Activated T-helper 1 cell treated with Interleukin-2 at 50 U/mL for 16 hours (primary cell): ENCODE measurements around the gene KREMEN1.

Source experiments
- DNase-seq: peaks from one replicate; pipeline ENCODE4 v3.0.0-alpha.2; 2020; ENCODE audit warnings: low read depth

The KREMEN1 gene

DNA sequence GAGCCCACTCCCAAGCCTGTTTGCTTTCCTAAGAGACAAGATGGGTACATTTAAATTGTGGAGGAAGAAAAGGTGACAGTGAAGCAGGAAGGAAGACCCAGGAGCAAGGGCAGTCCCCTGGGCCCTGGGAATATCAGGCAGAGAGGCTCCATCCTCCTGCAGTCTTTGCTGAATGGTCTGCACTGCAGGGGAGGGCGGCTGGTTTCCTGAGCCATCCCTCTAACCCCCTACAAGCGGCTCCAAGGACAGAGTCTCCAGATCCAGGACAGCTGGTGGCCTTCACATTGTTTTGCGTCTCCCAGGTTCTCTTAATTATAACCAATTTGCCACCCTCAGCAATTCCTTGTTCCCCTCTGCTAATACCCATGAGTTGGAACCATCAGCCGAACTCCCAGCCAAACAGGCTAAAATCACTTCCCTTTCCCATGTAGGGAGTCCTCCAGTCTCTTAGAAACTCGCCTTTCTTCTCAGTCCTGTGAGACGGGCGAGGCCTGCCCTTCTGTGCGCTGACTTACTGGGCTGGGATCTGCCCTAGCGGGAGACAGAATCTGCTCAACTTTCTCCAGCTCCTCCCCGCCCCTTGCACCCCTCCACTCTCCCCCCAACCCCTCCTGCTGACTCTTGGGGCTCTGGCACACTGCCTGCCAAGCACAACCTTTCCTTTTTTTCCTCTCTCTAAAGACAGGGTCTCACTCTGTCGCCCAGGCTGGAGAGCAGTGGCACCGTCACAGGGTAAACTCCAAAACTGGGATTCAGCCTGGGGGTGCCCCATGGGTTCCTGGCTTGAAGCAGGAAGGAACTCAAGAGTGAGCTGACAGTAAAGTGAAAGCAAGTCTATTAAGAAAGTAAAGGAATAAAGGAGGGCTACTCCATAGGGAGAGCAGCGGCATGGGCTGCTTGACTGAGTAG, 79.5 kb downstream of the KREMEN1 start:
- no peak for DNase-seq

DNA sequence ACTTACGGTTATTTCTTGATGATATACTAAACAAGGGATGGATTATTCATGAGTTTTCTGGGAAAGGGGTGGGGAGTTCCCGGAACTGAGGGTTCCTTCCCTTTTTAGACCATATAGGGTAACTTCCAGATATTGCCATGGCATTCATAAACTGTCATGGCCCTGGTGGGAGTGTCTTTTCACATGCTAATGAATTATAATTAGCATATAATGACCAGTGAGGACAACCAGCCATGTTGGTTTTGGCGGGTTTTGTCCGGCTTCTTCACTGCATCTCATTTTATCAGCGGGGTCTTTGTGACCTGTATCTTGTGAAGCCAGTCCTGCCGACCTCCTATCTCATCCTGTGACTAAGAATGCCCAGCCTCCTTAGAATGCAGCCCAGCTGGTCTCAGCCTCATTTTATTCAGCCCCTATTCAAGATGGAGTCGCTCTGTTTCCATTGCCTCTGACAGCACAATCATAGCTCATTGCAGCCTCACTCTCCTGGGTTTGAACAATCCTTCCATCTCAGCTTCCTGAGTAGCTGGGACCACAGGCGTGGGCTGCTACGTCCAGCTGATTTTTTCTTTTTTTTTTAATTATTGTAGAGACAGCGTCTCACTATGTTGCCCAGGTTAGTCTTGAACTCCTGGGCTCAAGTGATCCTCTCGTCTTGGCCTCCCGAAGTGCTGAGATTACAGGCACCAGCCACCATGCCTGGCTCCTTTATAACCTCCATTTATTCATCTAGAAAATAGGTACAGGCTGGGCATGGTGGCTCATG, 80.3 kb downstream of the KREMEN1 start:
- no peak for DNase-seq

DNA sequence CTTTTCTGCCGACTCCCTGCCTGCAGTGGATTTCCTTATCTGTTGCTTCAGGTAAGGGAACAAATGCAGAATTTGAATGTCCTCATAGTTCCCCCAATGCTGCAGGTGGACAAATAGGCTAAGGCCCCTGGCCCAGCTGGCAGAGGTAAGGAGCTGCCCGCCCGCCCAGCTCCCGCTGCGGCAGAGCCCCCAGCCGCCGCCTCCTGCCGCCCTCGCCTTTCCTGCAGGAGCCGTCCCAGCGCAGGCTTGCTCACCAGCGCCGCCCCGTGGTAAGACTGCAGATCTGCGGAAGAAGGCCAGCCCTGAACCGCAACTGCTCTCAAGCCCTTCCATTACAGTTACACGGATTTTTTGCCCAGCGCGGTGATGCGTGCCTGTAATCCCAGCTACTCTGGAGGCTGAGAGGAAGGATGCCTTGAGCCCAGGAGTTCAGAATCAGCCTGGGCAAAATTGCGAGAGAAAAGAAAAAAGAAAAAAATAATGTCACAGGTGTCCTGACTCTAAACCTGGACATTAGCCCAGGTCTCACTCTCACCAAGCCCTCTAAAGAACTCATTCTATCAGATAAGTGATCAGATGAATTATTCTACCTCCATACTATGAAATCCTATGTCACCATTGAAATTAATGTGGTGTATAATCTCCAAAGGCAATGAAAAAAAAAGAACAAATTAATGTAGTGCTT, 81.7 kb downstream of the KREMEN1 start:
- peak; percentile 63 for DNase-seq

DNA sequence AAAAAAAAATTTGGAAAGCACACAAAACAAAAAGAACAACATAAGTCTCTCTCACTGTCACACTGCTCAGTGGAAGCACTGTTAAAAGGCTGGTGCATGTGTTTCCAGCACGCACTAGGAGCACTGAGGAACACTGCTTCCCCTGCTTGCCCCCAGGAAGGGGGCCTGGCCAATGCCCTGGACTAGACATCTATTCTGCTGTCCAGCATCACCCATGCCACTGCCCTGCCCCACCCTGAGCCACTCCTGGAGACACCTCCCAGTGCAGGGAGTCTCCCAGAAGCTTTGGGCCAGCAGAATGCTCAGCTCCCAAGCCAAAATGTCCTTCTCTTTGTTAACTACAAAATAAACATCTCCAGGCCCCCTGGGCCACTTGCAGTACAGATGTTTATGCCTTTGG, 83.1 kb downstream of the KREMEN1 start:
- DNase-seq: no peak

DNA sequence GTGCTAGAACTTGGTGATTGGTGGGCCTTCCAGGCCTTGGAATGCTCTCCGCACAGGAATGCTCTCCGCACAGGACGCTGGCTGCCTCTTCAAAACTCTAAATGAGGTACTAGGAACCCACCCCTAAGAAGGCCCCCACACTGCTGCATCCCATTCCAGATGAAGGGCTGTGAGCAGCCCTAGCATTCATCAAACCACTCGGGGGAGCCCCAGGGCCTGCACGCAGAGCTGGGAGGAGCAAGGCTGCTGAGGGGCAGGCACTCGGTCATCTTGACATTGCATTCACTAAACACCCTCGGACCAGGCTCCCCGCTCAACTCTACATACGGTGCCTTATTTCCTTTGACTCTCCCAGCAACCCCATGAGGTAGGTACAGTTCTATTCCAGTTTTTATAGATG, 83.7 kb downstream of the KREMEN1 start:
- no peak for DNase-seq

DNA sequence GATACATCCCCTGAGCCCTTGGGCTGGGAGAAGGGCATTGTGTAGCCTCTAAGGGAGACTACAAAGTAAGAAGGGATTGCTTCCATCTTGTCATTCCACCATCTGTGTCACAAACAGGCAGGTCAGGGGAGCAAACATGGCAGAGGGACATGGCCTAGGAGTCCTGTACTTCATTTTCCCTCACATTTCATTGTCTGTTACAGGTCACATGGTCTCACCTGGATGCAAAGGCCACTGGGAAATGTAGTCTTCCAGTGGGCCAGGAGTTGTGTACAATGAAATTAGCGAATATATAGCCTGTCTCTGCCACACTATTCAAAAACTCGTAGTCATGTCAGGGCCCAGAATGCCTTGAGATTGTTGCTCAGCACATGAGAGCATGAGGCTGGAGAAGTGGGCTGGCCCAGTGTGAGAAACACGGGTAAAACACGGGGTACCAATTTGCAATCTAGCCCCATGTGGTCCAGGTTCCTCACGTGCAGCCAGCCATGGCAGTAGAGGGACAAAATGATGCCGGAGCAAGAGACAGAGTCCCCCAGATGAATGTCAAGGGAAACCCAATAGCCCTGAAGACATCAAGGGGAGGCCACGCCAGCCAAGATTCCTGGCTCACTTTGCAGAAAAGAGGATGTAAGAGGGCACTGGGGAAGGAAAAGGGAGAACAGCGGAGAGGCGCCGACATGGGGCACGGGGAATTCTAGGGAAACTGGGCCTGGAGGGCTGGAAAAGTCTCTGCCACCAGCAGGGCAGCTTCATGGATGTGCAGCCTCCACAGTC, 85.1 kb downstream of the KREMEN1 start:
- DNase-seq: no peak

DNA sequence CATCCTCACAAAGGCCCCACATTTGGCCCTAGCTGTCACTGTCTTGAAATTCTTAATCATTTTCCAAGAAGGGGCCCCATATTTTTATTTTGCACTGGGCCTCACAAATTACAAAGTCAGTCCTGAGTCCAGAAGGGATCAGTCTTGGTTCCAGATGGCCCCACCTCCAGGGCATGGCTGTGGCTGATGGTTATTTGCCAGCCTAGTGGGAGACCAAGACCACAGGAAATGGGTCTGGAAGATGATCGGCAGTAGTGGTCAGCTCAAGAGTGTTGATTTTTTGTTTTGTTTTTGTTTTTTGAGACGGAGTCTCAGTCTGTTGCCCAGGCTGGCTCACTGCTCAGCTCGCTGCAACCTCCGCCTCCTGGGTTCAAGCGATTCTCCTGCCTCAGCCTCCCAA, 85.7 kb downstream of the KREMEN1 start:
- DNase-seq: no peak

DNA sequence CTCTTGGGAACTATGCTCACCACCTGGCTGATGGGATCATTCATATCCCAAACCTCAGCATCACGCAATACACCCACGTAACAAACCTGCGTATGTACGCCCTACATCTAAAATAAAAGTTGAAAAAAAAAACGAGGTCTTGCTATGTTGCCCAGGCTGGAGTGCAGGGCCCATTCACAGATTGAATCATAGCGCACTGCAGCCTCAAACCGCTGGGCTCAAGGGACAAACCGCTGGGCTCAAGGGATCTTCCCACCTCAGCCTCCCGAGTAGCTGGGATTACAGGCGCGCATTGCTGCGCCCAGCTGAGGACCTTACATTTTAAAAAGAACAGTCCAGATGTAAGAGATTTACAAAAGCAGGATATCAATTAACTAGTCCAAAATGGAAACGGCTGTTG, 91.0 kb downstream of the KREMEN1 start:
- no peak for DNase-seq

DNA sequence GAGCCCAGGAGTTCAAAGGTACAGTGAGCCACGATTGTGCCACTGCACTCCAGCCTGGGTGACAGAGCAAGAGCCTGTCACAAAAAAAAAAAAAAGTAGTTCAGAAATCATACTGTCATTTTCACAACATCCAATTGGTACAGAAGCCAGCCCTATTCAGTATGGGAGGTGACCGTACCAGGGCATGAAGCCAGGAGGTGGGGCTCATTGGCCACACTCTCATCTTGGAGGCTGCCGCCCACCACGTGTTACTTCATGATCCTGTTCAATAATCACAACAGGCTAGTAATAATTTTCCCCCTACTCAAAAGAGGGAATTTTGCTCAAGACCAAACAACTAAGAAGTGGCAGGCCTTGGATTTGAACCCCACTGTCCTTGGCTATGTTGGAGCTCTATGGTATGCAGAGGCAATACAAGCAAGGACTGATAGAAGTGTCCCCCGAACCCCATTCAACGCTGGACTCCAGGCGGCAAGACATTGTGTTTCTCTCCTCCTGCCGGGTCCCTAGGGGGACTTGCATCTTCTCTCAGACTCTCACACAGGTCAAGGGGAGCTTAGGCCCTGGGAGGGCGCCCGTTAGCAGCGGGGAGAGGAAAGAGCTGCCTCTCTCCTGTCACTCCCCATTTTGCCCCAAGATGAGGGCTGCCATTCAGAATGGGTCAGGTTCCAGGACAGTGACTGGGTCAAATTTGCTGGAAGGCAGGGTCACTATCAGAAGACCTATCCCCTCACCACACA, 92.7 kb downstream of the KREMEN1 start:
- no peak for DNase-seq

DNA sequence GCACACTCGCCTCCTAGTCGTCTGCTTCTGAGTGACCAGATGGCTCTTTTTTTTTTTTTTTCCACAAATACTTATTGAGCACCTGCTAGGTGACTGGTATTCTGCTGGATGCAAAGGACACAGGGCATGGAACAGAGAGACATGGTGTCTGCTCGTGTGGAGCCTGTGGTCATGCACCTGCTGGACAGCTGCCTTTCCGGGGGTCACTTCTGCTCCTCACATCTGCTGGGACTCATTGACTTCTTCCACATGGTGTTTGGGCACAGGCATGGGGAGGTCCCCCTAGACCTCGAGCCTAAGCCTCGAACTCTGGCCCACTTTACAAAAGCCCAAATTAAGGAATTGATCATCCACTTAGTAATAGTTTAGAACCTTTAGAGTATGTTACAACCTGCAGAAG, 93.3 kb downstream of the KREMEN1 start:
- DNase-seq: no peak

DNA sequence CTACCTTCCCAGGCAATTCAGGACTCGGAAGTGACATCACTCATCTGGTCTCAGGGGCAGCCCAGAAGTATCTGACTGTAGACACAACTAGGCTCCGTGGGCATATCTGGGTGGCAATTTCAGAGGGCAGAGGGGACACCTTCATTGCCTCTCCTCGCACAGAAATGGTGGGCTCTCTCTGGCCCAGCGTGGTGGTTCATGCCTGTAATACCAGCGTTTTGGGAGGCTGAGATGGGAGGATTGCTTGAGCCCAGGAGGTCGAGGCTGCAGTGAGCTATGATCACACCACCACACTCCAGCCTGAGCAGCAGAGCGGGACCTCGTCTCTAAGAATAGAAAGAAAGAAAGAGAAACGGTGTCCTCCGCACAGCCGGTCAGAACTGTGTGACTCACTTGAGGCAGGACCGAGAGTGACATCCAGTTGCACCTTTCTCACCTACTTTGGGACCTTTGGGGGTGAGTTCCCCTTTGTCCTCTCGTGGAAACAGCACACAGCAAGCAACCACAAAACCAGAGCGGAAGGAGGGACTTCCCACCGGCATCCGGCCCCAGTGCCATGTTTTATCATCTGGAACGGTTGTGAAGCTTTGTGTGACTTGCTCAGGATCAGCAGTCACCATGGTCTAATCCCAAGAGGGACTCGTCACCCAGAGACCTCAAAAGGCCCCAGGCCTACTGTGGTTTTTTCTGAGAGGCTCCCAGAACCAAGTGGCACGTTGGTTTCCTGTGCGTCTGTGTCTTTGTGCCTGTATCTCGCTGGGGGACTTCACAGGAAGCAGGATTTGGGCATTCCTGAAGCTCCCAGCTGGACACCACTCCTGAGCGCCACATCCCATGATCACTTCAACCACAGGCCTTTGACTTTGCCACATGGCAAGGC, 94.4 kb downstream of the KREMEN1 start:
- no peak for DNase-seq

DNA sequence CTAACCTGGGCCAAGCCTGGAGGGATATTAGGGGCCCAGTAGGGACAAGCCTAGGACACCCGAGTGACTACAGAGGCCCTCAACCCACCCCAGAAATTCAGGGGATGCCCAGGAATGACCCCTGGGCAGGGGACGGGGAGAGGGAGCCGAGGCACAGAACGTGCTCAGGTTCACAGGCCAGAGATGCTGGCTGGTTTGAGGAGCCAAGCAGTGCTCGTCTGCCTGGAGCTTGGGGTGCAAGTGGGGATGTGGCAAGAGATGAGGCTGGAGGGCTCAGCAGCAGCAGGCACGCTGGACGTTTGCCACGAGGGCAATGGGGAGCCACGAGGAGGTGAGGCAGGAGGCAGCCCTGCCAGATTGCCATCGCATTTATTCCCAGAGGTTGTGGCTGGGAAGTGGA, 98.9 kb downstream of the KREMEN1 start:
- no peak for DNase-seq

DNA sequence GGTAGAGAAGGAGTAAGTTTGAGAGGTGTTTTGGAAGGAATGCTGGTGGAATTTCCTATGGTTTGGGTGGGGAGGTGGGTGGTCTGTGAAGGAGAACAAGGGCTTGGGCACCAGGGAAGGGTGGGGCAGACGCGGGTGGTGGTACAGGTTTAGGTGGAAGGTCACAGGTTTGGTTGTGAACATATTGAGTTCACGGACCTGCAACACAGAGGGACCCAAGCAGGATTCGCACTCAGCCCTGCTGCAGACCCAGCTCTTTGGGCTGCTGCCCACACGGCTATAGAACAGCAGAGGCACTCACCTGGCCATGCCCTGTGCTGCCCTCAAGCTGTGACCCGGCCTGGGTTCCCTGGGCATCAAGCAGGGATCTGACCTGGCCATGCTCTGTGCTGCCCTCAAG, 99.4 kb downstream of the KREMEN1 start:
- DNase-seq: no peak

DNA sequence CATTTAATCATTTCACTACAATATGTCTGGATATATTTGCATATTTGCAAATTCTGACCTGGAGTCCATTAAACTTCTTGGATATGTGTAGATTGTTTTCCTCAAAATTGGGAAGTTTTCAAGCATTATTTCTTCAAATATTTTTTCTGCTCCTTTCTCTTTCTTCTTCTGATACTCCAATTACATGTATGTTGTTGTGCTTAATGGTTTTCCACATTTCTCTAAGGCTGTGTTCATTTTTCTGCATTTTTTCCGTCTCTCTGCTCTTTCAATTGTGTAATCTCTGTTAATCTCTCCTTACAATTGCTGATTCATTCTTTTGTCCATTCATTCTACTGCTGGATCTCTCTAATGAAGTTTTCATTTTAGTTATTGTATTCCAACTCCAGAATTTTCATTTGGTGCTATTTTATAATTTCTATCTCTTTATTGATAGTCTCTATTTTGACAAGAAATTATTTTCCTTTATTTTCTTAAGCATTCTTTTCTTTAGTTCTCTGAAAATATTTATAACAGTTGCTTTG, 102.5 kb downstream of the KREMEN1 start:
- DNase-seq: no peak

DNA sequence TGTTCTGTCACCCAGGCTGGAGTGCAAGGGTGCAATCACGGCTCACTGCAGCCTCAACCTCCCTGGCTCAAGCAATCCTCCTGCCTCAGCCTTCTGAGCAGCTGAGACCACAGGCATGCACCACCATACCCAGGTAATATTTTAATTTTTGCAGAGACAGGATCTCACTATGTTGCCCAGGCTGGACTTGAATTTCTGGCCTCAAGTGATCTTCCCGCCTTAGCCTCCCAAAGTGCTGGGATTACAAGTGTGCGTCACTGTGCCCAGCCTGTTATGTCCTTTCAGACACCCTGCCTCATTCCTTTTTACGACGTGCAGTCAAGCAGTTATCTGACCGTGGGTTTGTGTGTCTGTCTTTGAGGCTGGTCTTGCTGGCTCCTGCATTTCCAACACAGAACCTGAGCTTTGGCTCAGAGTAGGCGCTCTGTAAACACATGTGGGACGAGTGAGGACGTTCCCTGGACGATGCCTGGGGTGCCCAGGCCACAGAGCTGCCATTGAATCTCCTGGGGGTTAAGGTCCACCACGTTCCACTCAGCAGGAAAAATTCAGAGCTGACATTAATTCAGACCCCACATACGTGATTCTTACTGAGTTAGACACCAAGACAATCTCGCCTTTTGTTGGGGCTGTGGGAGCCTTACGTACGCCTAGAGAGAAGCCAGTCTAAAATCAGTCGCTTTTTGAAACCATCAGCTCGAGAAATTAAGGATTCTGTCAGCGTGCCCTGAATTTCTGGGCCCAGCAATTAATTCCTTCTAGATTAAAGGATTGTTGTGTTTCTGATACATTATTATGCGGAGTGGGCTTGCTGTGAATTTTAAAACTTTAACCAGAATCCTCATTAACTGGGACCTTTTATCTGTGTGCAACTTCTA, 111.4 kb downstream of the KREMEN1 start:
- no peak for DNase-seq

DNA sequence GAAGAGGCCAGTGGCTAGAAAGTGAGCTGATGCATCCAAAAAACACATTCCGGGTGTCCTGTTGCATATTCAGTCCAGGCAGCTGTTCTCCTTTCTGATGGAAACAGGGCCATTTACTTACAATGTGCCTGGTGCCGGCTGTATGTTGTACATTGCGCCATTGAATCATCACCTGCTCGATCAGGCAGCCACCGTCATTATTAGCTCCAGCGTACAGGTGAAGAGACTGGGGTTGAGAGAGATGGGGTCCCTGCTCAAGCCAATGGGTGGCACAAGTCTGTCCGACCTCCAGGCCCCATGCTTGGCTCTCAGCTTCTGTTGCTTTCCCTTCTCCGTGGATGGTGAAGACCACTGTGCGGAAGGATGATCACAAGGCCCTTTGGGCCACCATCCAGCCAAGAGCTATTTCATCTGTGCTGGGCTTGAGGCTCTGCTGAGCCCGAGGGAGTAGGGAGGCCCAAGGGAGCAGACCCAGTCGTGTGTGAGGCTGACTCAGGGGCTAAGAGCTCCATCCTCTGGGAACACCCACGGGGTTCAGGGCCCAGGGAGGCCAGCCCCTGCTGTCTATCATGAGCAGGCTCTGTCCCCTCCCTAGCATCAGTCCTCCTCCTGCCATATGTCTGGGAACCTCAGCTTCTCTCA, 112.1 kb downstream of the KREMEN1 start:
- no peak for DNase-seq

DNA sequence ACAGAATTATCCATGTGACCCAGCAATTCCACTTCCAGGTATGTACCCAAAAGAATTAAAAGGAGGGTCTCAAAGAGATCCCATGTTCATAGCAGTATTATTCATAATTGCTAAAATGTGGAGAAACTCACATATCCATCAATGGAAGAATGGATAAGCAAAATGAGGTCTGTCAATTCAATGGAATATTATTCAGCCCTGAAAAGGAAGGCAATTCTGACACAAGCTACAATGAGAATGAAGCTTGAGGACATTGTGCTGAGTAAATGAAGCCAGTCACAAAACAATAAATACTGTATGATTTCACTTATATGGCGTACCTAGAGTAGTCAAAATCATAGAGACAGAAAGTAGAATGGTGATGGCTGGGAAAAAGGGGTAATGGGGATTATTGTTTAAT, 113.5 kb downstream of the KREMEN1 start:
- no peak for DNase-seq

DNA sequence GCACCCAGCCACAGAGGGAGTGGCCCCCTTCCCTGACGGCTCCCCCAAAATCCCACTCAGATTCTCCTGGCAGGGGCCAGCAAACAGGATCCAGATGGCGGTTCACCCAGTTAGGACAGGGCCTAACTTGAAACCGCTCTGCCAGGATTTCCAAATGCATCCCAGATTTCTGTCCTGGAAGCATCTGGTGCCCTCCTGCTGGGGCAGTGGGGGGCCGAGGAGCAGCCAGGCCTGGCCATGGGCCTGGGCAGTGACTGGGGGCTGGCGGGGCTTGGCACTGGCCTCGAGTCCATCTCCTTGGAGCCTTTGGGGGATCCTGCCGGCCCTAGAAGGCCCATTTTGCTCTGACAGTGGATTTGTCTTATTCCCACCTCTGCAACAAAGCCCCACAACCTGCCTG, 115.0 kb downstream of the KREMEN1 start:
- no peak for DNase-seq

DNA sequence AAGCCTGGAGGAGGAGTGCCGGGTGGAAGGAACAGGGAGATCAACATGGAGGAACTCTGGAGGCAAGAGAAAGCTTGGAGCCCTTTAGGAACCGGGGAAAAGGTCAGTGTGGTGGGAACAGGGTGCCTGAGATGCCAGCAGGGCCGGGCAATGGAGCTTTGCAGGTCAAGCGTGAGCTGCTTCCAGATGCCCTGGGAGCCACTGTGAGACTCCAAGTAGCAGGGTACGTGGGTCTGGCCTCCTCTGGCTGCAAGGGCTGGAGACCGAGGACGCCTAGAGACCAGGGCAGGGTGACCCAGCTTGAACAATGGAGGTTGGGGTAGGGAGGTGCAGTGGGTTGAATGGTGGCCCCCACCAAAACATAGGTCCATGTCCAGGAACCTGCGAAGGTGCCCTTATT, 117.2 kb downstream of the KREMEN1 start:
- no peak for DNase-seq
